DND-41 (cell line): ENCODE data around the gene HOXC6.

Experiments
- EZH2 ChIP-seq: IDR thresholded peaks from 3 replicates; pipeline ENCODE4 v1.6.1; 2012; ENCODE audit warnings: borderline replicate concordance, low read depth, mild to moderate bottlenecking, moderate library complexity, low read length, inconsistent platforms; ENCODE audit not compliant: severe bottlenecking
- TF ChIP-seq, protein P1 (sequence below): IDR thresholded peaks from 2 replicates; pipeline ENCODE4 v1.5.1; 2012; ENCODE audit warnings: borderline replicate concordance, low read length, moderate library complexity, mild to moderate bottlenecking; ENCODE audit not compliant: poor library complexity, severe bottlenecking; ENCODE audit errors: extremely low read depth

GRCh38 chr12:53999559-54000115, 28.6 kb upstream of the HOXC6 start:
- TF ChIP-seq, protein P1, sequence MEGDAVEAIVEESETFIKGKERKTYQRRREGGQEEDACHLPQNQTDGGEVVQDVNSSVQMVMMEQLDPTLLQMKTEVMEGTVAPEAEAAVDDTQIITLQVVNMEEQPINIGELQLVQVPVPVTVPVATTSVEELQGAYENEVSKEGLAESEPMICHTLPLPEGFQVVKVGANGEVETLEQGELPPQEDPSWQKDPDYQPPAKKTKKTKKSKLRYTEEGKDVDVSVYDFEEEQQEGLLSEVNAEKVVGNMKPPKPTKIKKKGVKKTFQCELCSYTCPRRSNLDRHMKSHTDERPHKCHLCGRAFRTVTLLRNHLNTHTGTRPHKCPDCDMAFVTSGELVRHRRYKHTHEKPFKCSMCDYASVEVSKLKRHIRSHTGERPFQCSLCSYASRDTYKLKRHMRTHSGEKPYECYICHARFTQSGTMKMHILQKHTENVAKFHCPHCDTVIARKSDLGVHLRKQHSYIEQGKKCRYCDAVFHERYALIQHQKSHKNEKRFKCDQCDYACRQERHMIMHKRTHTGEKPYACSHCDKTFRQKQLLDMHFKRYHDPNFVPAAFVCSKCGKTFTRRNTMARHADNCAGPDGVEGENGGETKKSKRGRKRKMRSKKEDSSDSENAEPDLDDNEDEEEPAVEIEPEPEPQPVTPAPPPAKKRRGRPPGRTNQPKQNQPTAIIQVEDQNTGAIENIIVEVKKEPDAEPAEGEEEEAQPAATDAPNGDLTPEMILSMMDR: no peak
- TF ChIP-seq EZH2: no peak
